ENCODE measurements around the gene MASP2. TPM values are rescaled to one million over a fixed set of nuclear protein-coding genes. Genes with fewer than 3 reads are reported as not detected.
A peak's percentile ranks its signal among the peaks of the same experiment; 100 is the strongest.

The MASP2 gene
- total and polyA plus RNA-seq, 10 of the 15 experiments (the other 5 are each of a cell fraction or from before 2014, with no cell fraction given): 0.04 to 0.21 (median 0.06) TPM; not detected in 7

- TF ChIP-seq CTCF (IDR thresholded peaks at IDR 0.05 in 2 of 3, conservative IDR thresholded peaks at IDR 0.05 in 1 of 3; ENCODE audit: control insufficient read depth in 2 of 3, extremely low read depth in 1 of 3, insufficient read depth in 1 of 3, low read depth in 3 of 3, low read length in 3 of 3): no peak
- TF ChIP-seq FOXM1 (IDR thresholded peaks at IDR 0.05; ENCODE audit: low read depth, low read length): no peak
- no peak for TF ChIP-seq LARP7 (IDR thresholded peaks at IDR 0.05)
Observed at GRCh38 chr1:11054181-11054580, 7.1 kb upstream of the MASP2 start (continued).

- H2AFZ ChIP-seq (ENCODE audit: control insufficient read depth, low read depth, low read length): no peak overlapping the region
- SMC1A ChIA-PET (ENCODE audit: uncharacterized antibody, unreplicated experiment): no interaction called here
- no peaks in the 10 kb centered on the region for H3K9me3 ChIP-seq (replicated peaks; ENCODE audit: control insufficient read depth, insufficient read depth, low read length)
- POLR2A ChIA-PET: no interaction called here
- CTCF ChIA-PET: no interaction called here
- FAIRE-seq (no peak), ATAC-seq (peak; percentile 32; the same call in 2 of the 3 replicates), DNase-seq (ENCODE audit: low read depth, low spot score) (no peak)
- no peak overlapping the region for H3K4me2 ChIP-seq (ENCODE audit: control insufficient read depth, insufficient read depth)
- H3K79me2 ChIP-seq (ENCODE audit: control insufficient read depth, insufficient read depth, low read length): peaks cover 8% of the 10 kb centered on the region
- peaks cover 4% of the 10 kb centered on the region in 2 experiments; a peak in 3 of 4 replicates for H3K36me3 ChIP-seq (ENCODE audit: control insufficient read depth in 2 of 2, insufficient read depth in 2 of 2, low read length in 1 of 2)
- H3K27ac ChIP-seq (ENCODE audit: control insufficient read depth, insufficient read depth): no peak overlapping the region
- H3K4me3 ChIP-seq: no peak overlapping the region
- RAD21 ChIA-PET (ENCODE audit: unreplicated experiment): interaction anchor here (1.4 kb wide), 1 partner anchor 16 kb away, joined by 5 read pairs; no protein-coding TSS in a partner anchor
- TF ChIP-seq REST (IDR thresholded peaks at IDR 0.05; ENCODE audit: low read depth, low read length) (peak; percentile 89), SRF (IDR thresholded peaks at IDR 0.05; ENCODE audit: low read depth in 2 of 2, low read length in 2 of 2) (no peak), HCFC1 (IDR thresholded peaks at IDR 0.05; ENCODE audit: low read length) (no peak), EZH2 (IDR thresholded peaks at IDR 0.05; ENCODE audit: borderline replicate concordance, control insufficient read depth, low read depth, low read length) (no peak), POLR2A (IDR thresholded peaks at IDR 0.05; ENCODE audit: low read depth, low read length) (peak; percentile 4; the same call in 1 of the 2 replicates)
- no peak overlapping the region for H3K9ac ChIP-seq (ENCODE audit: control insufficient read depth, insufficient read depth, low read length)
- intact Hi-C loops (cut with micrococcal nuclease; ENCODE audit: unreplicated experiment) (no loop called here), in situ Hi-C loops (cut with MboI) (no loop called here)
- peaks cover 12% of the 10 kb centered on the region for H3K4me1 ChIP-seq (ENCODE audit: control insufficient read depth, insufficient read depth, low read length)
- H4K20me1 ChIP-seq (ENCODE audit: control insufficient read depth, insufficient read depth): no peaks in the 10 kb centered on the region
- whole genome bisulfite sequencing (ENCODE audit: insufficient coverage, insufficient replicate concordance, low lambda C conversion rate, missing lambda C conversion rate): 77% methylated on average over 10 of the region's 10 CpGs
- H3K27me3 ChIP-seq (replicated peaks in 1 of 2; ENCODE audit: control insufficient read depth in 2 of 2, insufficient read depth in 2 of 2, low read length in 1 of 2): no peaks in the 10 kb centered on the region
- BruUV-seq (replicated peaks): no TSS peak
Observed at GRCh38 chr1:11053758-11054137, 6.7 kb upstream of the MASP2 start.

Measured in GM12878 (cell line).